Superior temporal gyrus (tissue), 1 donor: Measurements from ENCODE around the gene SPOP.

Experiments
- DNase-seq: peaks from one replicate; pipeline ENCODE4 v3.0.0-alpha.2; 2016; ENCODE audit errors: extremely low spot score

Gene SPOP

GRCh38 chr17:49616086-49616485, 61.8 kb downstream of the SPOP start:
- DNase-seq, result peak; percentile 59

DNA sequence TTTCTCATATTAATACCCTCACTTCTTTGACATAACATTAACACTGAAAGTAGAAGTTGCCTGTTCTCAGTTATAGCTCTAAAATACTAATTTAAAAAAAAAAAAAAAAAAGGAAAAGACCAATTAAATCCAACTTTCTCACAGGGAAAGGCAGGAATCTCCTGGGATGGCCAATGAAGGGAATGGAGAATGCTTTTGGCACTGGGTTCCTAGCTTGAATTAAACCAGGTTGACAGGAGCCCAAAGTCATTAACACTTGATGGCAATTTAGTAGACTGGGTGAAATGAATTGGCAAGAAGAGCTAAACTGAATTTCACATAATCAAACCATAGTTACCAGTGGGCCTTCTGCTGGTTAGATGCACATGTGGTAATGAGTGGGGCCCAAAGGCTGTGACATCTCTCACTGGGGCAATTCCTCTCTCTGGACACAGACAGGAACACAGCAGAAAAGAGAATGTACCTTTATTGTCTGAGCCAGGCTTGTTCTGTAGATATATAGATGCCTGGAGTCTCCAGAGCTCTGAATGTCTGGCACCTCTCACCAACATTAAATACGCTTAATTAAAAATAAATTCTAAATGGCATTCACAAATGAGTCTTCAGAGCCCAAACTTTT, 64.6 kb downstream of the SPOP start:
- DNase-seq, result no peak

DNA sequence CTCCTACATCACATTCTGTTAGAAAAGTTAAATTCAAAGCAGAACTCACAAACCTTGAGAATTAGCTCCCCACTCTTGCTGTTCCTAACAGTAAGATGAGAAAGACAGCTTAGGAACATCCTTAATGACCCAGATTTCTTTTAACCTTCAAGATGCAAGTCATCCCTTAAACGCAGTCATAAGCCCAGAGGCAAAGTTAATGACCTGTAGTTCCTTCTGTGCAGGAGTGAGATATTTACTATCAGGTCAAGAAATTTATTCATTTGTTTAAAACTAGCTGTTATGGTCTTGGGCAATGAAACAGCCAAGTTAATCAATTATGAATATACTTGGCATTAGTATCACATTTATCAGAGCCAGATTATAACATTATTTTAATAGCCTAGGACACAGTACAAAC, 65.2 kb downstream of the SPOP start:
- DNase-seq, result no peak

GRCh38 chr17:49610883-49611584, 66.9 kb downstream of the SPOP start:
- no peak for DNase-seq

DNA sequence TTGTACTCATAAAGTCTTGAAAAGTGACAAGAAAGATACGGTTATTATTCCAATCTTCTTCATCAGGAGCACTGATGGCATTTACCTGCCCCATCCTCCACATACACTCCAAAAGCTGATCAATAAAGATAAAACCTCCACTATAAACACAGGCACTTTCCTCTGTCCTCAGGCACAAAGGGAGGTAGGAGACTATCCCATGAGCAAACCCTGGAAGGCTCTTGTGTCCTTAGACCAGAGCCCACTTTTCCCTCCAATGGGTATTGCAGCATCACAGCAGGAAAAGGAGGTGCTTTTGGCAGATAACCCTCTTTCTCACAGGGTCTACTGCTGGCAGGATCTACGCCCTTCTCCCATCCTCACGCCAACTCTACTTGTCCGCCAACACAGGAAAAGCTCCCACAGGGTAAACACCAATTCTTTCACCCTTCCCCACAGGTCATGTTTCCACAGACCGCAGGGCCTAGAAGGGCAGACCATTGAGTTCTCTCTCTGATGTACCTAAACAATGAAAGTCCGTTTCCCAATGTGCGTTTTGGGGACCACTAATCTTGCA, 73.5 kb downstream of the SPOP start:
- no peak for DNase-seq

GRCh38 chr17:49603720-49604119, 74.2 kb downstream of the SPOP start:
- no peak for DNase-seq

GRCh38 chr17:49603238-49603637, 74.7 kb downstream of the SPOP start:
- DNase-seq, result no peak

GRCh38 chr17:49602783-49603182, 75.1 kb downstream of the SPOP start:
- DNase-seq, result no peak

DNA sequence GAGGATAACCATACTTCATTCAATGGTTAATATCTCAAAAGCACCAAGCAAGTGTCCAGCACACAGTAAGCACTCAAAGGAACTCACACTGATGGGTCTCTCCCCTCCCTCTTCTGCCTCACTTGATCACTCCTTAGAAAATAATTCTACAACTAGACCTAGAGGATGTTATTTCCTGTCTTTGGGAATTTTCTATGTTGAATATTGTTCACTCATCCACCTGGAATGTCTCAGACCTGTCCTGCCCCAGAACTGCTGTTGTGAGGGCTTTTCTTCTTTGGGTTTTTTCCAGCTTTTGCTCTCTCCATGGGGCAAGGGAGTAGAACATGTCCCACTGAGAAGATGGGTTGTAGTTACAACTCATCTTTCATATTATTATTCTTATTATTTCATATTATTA, 76.9 kb downstream of the SPOP start:
- DNase-seq, result no peak

- DNase-seq, result no peak
Measured at GRCh38 chr17:49598918-49599317, 79.0 kb downstream of the SPOP start.

DNA sequence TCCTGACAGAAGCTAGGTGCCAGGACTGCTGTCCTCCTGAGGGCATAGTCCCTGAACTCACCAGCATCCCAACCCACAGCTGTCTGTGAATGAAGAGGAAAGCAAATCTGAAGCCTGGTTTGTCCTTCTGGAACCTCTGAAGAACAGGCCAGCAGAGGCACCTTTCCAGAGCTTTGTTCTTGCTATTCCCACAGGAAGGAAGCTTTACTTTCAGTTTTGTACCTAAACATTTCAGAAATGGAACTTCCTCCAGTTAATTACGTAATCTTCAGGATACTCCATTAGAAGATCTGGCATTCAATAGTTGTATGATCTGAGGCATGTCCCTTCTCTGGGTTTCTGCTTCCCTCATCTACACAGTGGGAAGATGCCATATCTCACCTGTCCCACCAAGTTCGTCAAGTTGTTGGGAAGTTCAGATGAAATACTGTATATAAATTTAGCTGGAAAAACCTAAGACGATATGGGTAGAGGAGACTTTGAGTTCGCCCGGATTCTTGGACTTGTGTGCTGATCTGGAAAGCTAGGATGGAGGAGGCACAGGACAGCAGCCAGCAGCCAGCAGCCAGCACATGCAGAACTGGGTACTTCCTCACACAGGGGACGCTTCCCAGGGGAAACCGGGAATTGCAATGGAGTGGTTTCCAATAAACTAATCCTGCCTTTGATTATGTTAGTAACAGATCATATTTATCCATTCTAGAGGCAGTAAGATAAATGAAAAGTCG, 79.8 kb downstream of the SPOP start:
- no peak for DNase-seq

GRCh38 chr17:49597436-49597835, 80.5 kb downstream of the SPOP start:
- DNase-seq, result no peak

DNA sequence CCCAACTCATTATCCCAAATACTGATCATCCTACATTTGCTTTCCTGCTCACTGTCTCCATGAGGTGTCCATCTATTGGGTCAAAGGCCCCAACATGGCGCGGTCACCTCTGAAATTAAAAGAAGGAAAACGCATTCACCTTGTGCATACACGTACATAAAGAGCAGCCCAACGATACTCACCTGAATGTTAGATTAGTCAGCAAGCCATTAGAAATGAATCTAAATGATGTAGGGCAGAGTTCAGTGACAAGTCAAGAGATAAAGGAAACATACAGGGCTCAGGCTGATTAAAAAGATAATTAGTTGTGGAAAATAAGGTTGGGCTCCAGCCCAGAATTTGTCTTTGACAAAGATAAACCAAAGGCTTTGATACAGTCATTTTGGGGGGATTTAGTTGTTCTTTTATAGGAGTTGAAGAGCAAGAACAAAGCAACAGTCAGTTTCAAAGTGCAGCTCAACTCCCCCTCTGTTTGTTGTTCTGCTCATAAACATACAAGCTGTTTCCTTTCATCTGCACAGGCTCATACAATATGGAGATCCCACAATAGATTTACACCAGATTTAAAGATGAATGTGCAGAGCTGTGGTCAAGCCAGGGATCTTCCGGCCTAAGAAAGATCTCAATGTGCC, 81.2 kb downstream of the SPOP start:
- no peak for DNase-seq

- no peak for DNase-seq
Measured at GRCh38 chr17:49595980-49596379, 81.9 kb downstream of the SPOP start.

DNA sequence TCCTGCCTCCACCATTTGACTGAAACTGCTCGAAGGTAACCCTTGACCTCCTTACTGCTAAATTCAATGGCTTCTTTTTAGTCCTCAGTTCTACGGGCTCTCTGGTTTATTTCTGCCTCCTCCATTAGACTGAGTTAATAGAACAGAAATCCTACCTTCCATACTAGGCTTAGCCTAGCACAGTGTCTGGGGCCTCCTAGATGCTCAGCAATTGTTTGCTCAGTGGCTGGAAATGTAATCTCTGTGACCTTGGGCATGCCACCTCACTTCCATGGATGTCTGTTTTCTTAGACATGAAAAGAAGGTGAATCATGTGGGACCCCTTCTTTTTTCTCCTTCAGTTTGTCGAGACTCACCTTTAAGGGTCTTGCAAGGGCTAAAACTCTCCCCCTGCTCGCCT, 82.6 kb downstream of the SPOP start:
- DNase-seq, result no peak

GRCh38 chr17:49592263-49592662, 85.6 kb downstream of the SPOP start:
- DNase-seq, result no peak

DNA sequence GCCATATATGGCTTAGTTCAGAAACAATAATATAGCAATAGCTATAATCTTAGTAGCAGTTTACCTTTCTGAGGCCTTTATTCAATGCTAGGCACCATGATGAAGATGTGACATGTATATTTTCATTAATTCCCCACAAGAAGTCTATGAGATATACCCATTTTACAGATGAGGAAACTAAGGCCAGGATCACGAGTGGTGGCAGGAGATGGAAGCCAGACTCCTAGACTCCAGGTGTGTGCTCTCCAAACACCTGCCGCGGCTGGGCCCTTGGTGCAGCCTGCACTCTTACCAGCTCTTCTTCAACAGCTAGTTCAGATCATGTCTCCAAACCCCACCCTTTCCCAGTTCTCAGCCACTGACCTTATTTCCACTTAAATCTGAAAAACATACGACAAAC, 87.0 kb downstream of the SPOP start:
- no peak for DNase-seq

DNA sequence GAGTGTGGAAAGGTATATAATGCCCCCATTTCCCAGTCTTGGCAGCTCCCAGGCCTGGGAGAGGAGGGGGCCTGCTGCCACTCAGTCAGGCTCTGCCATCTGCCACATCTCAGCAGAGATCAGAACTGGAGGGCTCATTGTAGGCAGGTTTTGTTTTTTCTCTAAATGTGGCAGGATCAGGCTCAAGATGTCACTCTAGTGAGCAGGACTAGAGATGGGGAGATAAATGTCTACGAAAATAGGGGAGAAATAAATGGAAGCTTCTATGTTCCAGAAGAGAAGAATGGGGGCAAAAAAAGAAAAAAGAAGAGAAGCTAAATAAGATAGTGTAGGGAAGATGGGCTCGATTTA, 88.3 kb downstream of the SPOP start:
- DNase-seq, result no peak

DNA sequence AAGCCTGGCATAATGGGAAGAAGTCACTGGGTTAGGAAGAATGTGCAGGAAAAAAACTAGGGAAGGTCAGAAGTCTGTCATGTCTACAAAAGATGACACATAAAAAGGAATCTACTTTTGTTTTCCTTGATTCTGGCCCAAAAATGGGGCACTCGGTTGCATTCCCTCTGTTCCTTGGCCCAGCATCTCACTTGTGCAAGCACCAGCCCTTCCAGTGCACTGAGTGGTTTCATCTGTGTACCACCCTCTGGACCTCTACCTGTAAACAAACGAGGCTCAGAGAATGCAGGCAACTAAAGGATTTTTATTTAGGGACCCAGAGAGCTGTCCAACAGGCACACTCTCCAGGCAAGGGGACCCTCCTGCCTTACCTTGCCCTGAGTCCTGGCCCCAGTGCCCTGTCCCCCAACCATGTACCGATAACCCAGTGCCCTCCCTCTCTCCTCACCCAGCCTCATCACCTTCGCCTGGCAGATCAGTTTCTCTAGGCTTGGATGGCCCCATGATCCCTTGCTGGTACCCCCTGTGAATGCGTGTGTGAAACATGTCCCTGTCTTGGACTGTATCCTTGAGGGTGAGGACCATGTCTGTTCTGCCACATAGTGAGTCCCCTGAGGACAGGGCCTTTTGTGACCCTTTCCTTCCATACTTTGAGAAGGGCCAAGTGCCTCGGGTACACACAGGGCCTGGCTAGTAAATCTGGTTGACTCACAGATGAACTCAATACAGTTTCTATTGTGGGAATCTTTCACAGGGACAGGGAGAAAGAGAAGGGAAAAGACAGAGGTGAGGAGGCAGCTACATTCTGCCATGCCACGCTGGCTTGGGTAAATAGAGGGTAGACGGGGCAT, 88.9 kb downstream of the SPOP start:
- no peak for DNase-seq

GRCh38 chr17:49588312-49588711, 89.6 kb downstream of the SPOP start:
- no peak for DNase-seq

DNA sequence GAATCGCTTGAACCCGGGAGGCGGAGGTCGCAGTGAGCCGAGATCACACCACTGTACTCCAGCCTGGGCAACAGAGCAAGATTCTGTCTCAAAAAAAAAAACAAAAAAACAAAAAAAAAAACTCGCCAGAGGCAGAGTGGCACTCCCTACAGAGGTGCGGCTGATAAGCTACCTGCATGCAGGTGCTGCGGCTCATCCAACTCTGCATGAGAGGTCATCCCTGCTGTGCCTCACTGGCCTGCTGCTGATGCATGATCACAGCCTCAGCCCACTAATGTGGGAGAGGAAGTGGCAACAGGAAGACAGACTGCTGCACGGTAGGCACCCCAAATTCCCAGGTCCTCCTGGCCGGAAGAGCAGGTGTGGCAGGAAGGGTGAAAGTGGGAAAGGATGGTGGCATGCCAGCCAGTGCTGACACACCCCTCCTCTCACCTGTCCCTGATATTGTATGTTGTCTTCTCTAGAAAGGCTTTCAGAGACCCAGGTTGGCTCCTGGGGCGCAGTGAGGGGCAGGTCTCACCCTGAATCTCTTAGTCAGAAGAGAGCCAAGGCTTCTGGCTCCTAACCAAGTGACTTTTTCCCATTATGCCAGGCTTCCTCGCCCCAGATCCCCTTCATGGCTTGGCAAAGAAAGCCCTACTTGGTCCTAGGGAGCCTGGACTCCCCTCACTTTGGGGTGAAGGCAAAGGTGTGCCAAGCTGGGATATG, 90.4 kb downstream of the SPOP start:
- DNase-seq, result no peak
